Measurements from ENCODE around the gene DGLUCY.

The DGLUCY gene, protein sequence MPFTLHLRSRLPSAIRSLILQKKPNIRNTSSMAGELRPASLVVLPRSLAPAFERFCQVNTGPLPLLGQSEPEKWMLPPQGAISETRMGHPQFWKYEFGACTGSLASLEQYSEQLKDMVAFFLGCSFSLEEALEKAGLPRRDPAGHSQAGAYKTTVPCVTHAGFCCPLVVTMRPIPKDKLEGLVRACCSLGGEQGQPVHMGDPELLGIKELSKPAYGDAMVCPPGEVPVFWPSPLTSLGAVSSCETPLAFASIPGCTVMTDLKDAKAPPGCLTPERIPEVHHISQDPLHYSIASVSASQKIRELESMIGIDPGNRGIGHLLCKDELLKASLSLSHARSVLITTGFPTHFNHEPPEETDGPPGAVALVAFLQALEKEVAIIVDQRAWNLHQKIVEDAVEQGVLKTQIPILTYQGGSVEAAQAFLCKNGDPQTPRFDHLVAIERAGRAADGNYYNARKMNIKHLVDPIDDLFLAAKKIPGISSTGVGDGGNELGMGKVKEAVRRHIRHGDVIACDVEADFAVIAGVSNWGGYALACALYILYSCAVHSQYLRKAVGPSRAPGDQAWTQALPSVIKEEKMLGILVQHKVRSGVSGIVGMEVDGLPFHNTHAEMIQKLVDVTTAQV

DNA sequence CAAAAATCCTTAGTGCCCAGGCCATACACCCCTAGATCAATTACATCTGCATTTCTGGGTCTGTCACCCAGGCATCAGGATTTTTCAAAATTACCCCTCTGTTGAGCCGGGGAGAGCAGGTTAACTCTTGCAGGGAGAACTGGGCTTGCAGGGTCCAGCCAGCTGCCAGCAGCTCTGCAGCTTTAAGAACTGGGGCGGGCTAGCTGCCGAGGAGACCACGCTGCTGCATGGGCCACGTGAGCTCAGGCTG, at the start of gene DGLUCY:
TSS of gene DGLUCY (plus strand) at position 245 of the 250 bp plus-strand sequence. CDS start 46,222 bp downstream, outside the sequence.
- DNase-seq (ENCODE audit: low spot score), result no peak
- peak within 1 kb of the TSS; percentile 82 for H3K4me3 ChIP-seq
- H3K27ac ChIP-seq, result peak within 1 kb of the TSS; percentile 82 to 85
- TF ChIP-seq, protein P1, sequence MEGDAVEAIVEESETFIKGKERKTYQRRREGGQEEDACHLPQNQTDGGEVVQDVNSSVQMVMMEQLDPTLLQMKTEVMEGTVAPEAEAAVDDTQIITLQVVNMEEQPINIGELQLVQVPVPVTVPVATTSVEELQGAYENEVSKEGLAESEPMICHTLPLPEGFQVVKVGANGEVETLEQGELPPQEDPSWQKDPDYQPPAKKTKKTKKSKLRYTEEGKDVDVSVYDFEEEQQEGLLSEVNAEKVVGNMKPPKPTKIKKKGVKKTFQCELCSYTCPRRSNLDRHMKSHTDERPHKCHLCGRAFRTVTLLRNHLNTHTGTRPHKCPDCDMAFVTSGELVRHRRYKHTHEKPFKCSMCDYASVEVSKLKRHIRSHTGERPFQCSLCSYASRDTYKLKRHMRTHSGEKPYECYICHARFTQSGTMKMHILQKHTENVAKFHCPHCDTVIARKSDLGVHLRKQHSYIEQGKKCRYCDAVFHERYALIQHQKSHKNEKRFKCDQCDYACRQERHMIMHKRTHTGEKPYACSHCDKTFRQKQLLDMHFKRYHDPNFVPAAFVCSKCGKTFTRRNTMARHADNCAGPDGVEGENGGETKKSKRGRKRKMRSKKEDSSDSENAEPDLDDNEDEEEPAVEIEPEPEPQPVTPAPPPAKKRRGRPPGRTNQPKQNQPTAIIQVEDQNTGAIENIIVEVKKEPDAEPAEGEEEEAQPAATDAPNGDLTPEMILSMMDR (IDR thresholded peaks at IDR 0.05), result no peak

DNA sequence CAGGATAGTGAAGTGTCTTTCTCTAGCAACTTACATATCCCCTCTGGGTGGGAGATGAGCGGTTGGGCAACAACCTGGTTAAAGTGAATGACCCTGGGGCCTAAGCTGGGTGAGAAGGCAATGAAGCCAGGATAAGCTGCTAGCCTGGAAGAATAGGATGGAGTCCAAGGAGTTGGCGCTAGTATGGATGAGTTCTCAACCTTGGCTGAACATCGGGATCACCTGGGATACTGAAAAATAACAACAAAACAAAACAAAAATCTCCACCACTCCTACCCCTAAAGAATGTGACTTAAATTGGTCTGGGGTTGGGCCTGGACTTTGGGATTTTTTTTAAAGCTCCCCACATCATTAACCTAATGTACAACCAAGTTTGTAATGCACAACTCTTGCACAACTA, 48.6 kb upstream of the DGLUCY start:
- DNase-seq (ENCODE audit: low spot score), result no peak
- Histone ChIP-seq H3K4me3 (no peak overlapping the region), H3K27ac (no peak overlapping the region)
- TF ChIP-seq, protein P1 (IDR thresholded peaks at IDR 0.05), result no peak

DNA sequence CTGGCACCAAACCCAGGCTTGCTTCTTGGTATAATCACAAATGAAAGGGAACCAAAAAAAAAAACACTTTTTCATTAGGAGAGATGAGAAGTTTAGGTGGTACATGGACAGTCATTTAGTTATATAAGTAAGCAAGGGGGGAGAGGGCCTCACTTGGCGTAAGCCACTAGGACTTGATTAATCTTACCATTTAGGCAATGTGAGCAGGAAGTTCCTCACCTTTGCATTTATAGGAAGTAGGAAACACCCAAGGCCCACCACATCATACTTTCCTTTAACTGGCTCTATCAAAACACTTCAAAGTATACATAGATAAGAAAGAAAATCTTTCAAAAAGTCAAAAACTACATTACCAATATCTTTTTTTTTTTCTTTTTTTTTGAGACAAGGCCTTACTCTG, 46.7 kb upstream of the DGLUCY start:
- no peak for DNase-seq (ENCODE audit: low spot score)
- Histone ChIP-seq H3K4me3 (no peak overlapping the region), H3K27ac (no peak overlapping the region)
- TF ChIP-seq, protein P1 (IDR thresholded peaks at IDR 0.05), result no peak

DNA sequence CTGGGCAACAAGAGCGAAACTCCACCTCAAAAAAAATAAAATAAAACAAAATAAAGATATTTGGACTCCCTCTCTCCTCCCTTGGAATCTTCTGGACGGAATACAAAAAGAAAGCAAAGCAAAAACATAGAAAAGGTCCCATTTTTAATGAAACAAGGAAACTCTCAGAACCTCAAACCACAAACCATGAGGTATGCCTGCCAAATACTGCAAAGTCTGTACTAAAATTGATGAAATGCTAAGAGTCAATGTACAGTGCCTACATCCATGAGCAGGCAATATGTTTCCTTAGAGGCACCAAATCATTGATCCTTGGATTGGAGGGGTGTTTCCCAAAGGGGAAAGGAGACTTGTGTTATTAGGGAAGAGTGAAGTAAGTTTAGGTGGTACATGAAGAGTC, 45.2 kb upstream of the DGLUCY start:
- no peak for DNase-seq (ENCODE audit: low spot score)
- TF ChIP-seq, protein P1 (IDR thresholded peaks at IDR 0.05), result no peak
- H3K27ac ChIP-seq, result no peak overlapping the region
- no peak overlapping the region for H3K4me3 ChIP-seq

DNA sequence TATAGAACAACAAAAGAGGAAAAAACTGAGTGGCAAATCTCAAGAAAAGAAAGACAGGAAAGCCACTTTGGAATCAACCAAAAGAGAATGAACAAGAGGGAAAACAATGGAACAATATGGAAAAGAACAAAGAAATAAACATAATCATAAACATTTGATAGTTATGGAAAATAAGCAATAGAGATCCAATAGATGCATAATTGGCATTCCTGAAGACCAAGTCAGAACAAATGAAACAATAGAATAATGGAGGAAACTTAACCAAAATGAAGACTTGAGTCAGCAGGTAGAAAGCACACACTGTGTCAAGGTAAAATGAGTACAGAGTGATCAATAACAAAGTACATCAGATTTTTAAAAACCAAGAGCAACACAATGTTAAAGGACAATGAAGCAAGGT, 43.3 kb upstream of the DGLUCY start:
- TF ChIP-seq, protein P1 (IDR thresholded peaks at IDR 0.05), result no peak
- Histone ChIP-seq H3K27ac (no peak overlapping the region), H3K4me3 (no peak overlapping the region)
- no peak for DNase-seq (ENCODE audit: low spot score)

DNA sequence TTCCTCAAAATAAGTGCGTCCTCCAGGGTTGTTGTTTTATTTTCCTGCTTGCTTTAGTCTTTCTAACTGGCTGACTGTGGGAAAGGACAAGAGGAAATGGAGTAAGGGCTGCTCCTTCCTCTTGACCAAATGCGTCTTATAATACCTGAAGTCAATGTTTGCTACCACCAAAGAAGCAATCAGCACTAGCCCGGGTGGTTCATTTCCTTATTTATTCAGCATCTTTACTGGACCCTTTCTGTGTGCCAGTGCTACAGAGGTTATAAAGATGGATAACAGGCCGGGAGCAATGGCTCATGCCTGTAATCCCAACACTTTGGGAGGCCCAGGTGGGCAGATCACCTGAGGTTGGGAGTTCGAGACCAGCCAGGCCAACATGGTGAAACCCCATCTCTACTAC, 38.3 kb upstream of the DGLUCY start:
- H3K27ac ChIP-seq, result no peak overlapping the region
- no peak overlapping the region for H3K4me3 ChIP-seq
- TF ChIP-seq, protein P1 (IDR thresholded peaks at IDR 0.05), result no peak
- no peak for DNase-seq (ENCODE audit: low spot score)

All from coronary artery (tissue), 2 donors.